ENCODE measurements around the gene ZNF768.
"Not testable (repeated sequence)": the region's sequence is repeated elsewhere in the genome, so short reads cannot be mapped to it uniquely, and the experiment has no call there.

Gene ZNF768

GRCh38 chr16:30543067-30543466 lies 16.7 kb upstream of the ZNF768 start:
- Histone ChIP-seq H3K36me3 (ENCODE audit: control insufficient read depth, insufficient read depth, low read length) (no peaks in the 10 kb centered on the region), H3K18ac (ENCODE audit: low read length) (no peak overlapping the region), H3K9ac (ENCODE audit: low read length) (peak overlapping the region; percentile 18), H3K27me3 (ENCODE audit: insufficient read depth, low read length, poor library complexity) (no peaks in the 10 kb centered on the region), H3K4me2 (ENCODE audit: low read length) (no peak overlapping the region), H3K79me1 (ENCODE audit: low read length) (no peaks in the 10 kb centered on the region), H3K23ac (ENCODE audit: low read length) (no peak overlapping the region), H3K4me1 (ENCODE audit: control insufficient read depth, low read depth, low read length) (peaks cover 19% of the 10 kb centered on the region), H2BK15ac (replicated peaks; ENCODE audit: low read depth) (no peak overlapping the region), H2BK120ac (ENCODE audit: low read depth, low read length) (peak overlapping the region; percentile 8), H3K56ac (ENCODE audit: low read length) (peak overlapping the region; percentile 57), H3K4ac (ENCODE audit: low read depth, low read length) (no peak overlapping the region), H2BK5ac (ENCODE audit: low read length) (peak overlapping the region; percentile 48), H3K27ac (ENCODE audit: low read depth, low read length) (no peak overlapping the region), H2AK5ac (ENCODE audit: low read length) (peak overlapping the region; percentile 85), H3K79me2 (ENCODE audit: control insufficient read depth, insufficient read depth, low read length) (no peaks in the 10 kb centered on the region), H3K4me3 (ENCODE audit: low read length) (no peak overlapping the region), H4K8ac (ENCODE audit: low read depth, low read length) (no peak overlapping the region), H4K5ac (ENCODE audit: low read length) (no peak overlapping the region)
- no peak for DNase-seq
- WGBS (ENCODE audit: extremely low coverage, insufficient coverage, low lambda C conversion rate): 100% methylated on average over 2 of the region's 5 CpGs

- peak overlapping the region; percentile 75 for H3K4ac ChIP-seq (ENCODE audit: low read depth, low read length)
- no peak overlapping the region for H3K4me3 ChIP-seq (ENCODE audit: low read length)
- H2BK5ac ChIP-seq (ENCODE audit: low read length): peak overlapping the region; percentile 98
- peak overlapping the region; percentile 17 for H4K8ac ChIP-seq (ENCODE audit: low read depth, low read length)
- WGBS (ENCODE audit: extremely low coverage, insufficient coverage, low lambda C conversion rate): no CpG with 5 or more reads among the region's 10 CpGs
- H2BK120ac ChIP-seq (ENCODE audit: low read depth, low read length): peak overlapping the region; percentile 68
- H3K27ac ChIP-seq (ENCODE audit: low read depth, low read length): peak overlapping the region; percentile 82
- H3K36me3 ChIP-seq (ENCODE audit: control insufficient read depth, insufficient read depth, low read length): no peaks in the 10 kb centered on the region
- no peak overlapping the region for H2AK5ac ChIP-seq (ENCODE audit: low read length)
- H3K27me3 ChIP-seq (ENCODE audit: insufficient read depth, low read length, poor library complexity): no peaks in the 10 kb centered on the region
- H3K23ac ChIP-seq (ENCODE audit: low read length): no peak overlapping the region
- H3K9ac ChIP-seq (ENCODE audit: low read length): peak overlapping the region; percentile 64
- peaks cover 19% of the 10 kb centered on the region for H3K4me1 ChIP-seq (ENCODE audit: control insufficient read depth, low read depth, low read length)
- peak overlapping the region; percentile 76 for H3K18ac ChIP-seq (ENCODE audit: low read length)
- H3K79me2 ChIP-seq (ENCODE audit: control insufficient read depth, insufficient read depth, low read length): no peaks in the 10 kb centered on the region
- DNase-seq: peak; percentile 79
- no peak overlapping the region for H2BK15ac ChIP-seq (replicated peaks; ENCODE audit: low read depth)
- H4K5ac ChIP-seq (ENCODE audit: low read length): no peak overlapping the region
- peak overlapping the region; percentile 85 for H3K56ac ChIP-seq (ENCODE audit: low read length)
- peak overlapping the region; percentile 13 for H3K4me2 ChIP-seq (ENCODE audit: low read length)
- no peaks in the 10 kb centered on the region for H3K79me1 ChIP-seq (ENCODE audit: low read length)
Observed at GRCh38 chr16:30541502-30542329, 15.3 kb upstream of the ZNF768 start.

- not testable (repeated sequence) for H3K18ac ChIP-seq (ENCODE audit: low read length); DNase-seq; H3K9ac ChIP-seq (ENCODE audit: low read length); H3K79me1 ChIP-seq (ENCODE audit: low read length); H3K4me3 ChIP-seq (ENCODE audit: low read length); H2BK15ac ChIP-seq (replicated peaks; ENCODE audit: low read depth); H3K4me2 ChIP-seq (ENCODE audit: low read length); H3K4ac ChIP-seq (ENCODE audit: low read depth, low read length); H2AK5ac ChIP-seq (ENCODE audit: low read length); H2BK120ac ChIP-seq (ENCODE audit: low read depth, low read length); H3K23ac ChIP-seq (ENCODE audit: low read length); H4K5ac ChIP-seq (ENCODE audit: low read length); H3K27me3 ChIP-seq (ENCODE audit: insufficient read depth, low read length, poor library complexity); H4K8ac ChIP-seq (ENCODE audit: low read depth, low read length); H3K36me3 ChIP-seq (ENCODE audit: control insufficient read depth, insufficient read depth, low read length); H3K79me2 ChIP-seq (ENCODE audit: control insufficient read depth, insufficient read depth, low read length)
- peaks cover 19% of the 10 kb centered on the region for H3K4me1 ChIP-seq (ENCODE audit: control insufficient read depth, low read depth, low read length)
- peak overlapping the region; percentile 98 for H2BK5ac ChIP-seq (ENCODE audit: low read length)
- H3K27ac ChIP-seq (ENCODE audit: low read depth, low read length): peak overlapping the region; percentile 37
- WGBS (ENCODE audit: extremely low coverage, insufficient coverage, low lambda C conversion rate): no CpG with 5 or more reads among the region's 9 CpGs
- H3K56ac ChIP-seq (ENCODE audit: low read length): peak overlapping the region; percentile 85
Observed at GRCh38 chr16:30540916-30541464, 14.6 kb upstream of the ZNF768 start.

GRCh38 chr16:30539986-30540526 lies 13.7 kb upstream of the ZNF768 start:
- H4K5ac ChIP-seq (ENCODE audit: low read length); H4K8ac ChIP-seq (ENCODE audit: low read depth, low read length); H3K27me3 ChIP-seq (ENCODE audit: insufficient read depth, low read length, poor library complexity); H2BK15ac ChIP-seq (replicated peaks; ENCODE audit: low read depth); H3K23ac ChIP-seq (ENCODE audit: low read length); H3K4me2 ChIP-seq (ENCODE audit: low read length); H3K9ac ChIP-seq (ENCODE audit: low read length); H3K79me2 ChIP-seq (ENCODE audit: control insufficient read depth, insufficient read depth, low read length); H3K18ac ChIP-seq (ENCODE audit: low read length); H3K27ac ChIP-seq (ENCODE audit: low read depth, low read length); H3K4ac ChIP-seq (ENCODE audit: low read depth, low read length); H2BK120ac ChIP-seq (ENCODE audit: low read depth, low read length); H3K56ac ChIP-seq (ENCODE audit: low read length); H3K4me3 ChIP-seq (ENCODE audit: low read length); H3K36me3 ChIP-seq (ENCODE audit: control insufficient read depth, insufficient read depth, low read length); H3K79me1 ChIP-seq (ENCODE audit: low read length); DNase-seq: not testable (repeated sequence)
- Histone ChIP-seq H2BK5ac (ENCODE audit: low read length) (peak overlapping the region; percentile 35), H3K4me1 (ENCODE audit: control insufficient read depth, low read depth, low read length) (peaks cover 19% of the 10 kb centered on the region), H2AK5ac (ENCODE audit: low read length) (peak overlapping the region; percentile 18)
- no CpG with 5 or more reads among the region's 13 CpGs for WGBS (ENCODE audit: extremely low coverage, insufficient coverage, low lambda C conversion rate)

- no CpG with 5 or more reads among the region's 8 CpGs for WGBS (ENCODE audit: extremely low coverage, insufficient coverage, low lambda C conversion rate)
- Histone ChIP-seq H3K27ac (ENCODE audit: low read depth, low read length) (no peak overlapping the region), H3K18ac (ENCODE audit: low read length) (no peak overlapping the region), H3K23ac (ENCODE audit: low read length) (no peak overlapping the region), H4K8ac (ENCODE audit: low read depth, low read length) (no peak overlapping the region), H3K9ac (ENCODE audit: low read length) (no peak overlapping the region), H3K79me2 (ENCODE audit: control insufficient read depth, insufficient read depth, low read length) (no peaks in the 10 kb centered on the region), H3K56ac (ENCODE audit: low read length) (peak overlapping the region; percentile 36), H2BK120ac (ENCODE audit: low read depth, low read length) (no peak overlapping the region), H3K4ac (ENCODE audit: low read depth, low read length) (no peak overlapping the region), H3K4me3 (ENCODE audit: low read length) (no peak overlapping the region), H3K79me1 (ENCODE audit: low read length) (no peaks in the 10 kb centered on the region), H3K36me3 (ENCODE audit: control insufficient read depth, insufficient read depth, low read length) (no peaks in the 10 kb centered on the region), H2AK5ac (ENCODE audit: low read length) (peak overlapping the region; percentile 18), H2BK5ac (ENCODE audit: low read length) (peak overlapping the region; percentile 35), H3K27me3 (ENCODE audit: insufficient read depth, low read length, poor library complexity) (no peaks in the 10 kb centered on the region), H3K4me2 (ENCODE audit: low read length) (no peak overlapping the region), H2BK15ac (replicated peaks; ENCODE audit: low read depth) (no peak overlapping the region), H3K4me1 (ENCODE audit: control insufficient read depth, low read depth, low read length) (peaks cover 15% of the 10 kb centered on the region), H4K5ac (ENCODE audit: low read length) (no peak overlapping the region)
- no peak for DNase-seq
Observed at GRCh38 chr16:30539000-30539964, 12.9 kb upstream of the ZNF768 start.

Measured in mesendoderm (in vitro differentiated cells).